GM15510 (cell line): ENCODE measurements around the gene FOCAD.

Experiments
- POLR2A ChIP-seq: IDR thresholded peaks from 3 replicates; pipeline ENCODE4 v1.6.1; 2011; ENCODE audit warnings: borderline replicate concordance; ENCODE audit not compliant: insufficient read length; ENCODE audit errors: extremely low read depth

The FOCAD gene

GRCh38 chr9:21018177-21018576 is 334.1 kb downstream of the FOCAD start:
- TF ChIP-seq POLR2A: no peak

GRCh38 chr9:21023861-21024260 is 339.8 kb downstream of the FOCAD start:
- no peak for TF ChIP-seq POLR2A

- TF ChIP-seq POLR2A: no peak
These were observed 343.2 kb downstream of the FOCAD start for GRCh38 chr9:21027295-21027694.

- no peak for TF ChIP-seq POLR2A
These were observed 344.4 kb downstream of the FOCAD start for GRCh38 chr9:21028466-21028865.

DNA sequence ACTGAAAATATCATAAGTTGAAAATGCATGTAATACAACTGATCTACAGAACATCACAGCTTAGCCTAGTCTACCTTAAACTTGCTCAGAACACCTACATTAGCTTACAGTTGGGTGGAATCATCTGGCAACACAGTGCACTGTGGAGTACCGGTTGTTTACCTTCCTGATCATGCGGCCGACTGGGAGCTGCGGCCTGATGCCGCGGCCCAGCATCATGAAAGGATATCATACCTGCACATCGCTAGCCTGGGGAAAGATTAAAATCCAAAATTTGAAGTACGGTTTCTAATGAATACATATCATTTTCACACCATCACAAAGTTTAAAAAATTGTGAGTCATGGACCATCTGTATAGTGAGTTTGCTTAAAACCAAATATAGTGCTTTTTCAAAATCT is 345.6 kb downstream of the FOCAD start:
- no peak for TF ChIP-seq POLR2A

DNA sequence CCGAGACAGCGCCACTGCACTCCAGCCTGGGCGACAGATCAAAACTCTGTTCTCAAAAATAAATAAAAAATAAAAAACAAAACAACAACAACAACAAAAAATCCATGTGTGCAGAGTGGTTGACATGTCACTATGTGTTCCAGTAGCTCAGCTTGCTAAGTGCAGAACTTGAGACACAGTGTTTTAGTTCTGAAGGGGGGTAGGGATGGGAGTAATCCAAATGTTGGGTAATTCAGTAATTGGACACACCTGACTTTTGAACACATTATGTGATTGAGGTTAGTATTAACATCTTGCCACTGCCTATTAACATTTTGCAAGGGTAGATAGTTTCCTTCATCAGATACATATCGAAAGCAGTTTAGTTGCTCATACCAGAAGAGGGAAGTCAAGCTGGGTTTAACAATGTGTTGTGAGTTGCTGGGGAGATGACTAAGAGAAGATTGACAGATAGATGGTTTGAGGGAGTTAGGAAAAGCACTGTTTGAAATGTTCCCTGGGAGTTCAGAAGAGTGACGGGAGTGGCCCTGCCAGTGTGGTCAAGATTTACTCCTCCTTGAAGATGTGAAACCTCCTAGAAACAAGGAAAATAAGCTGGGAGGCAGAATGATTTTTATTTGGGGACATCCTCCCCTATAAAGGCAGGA is 346.5 kb downstream of the FOCAD start:
- no peak for TF ChIP-seq POLR2A

- TF ChIP-seq POLR2A: peak; percentile 71
These were observed 347.2 kb downstream of the FOCAD start, which contains the start of gene HACD4 for GRCh38 chr9:21031091-21031807. Gene HACD4 (minus strand): TSS chr9:21031640. CDS start chr9:21031590, 50 bp downstream.

- TF ChIP-seq POLR2A: no peak
These were observed 347.7 kb downstream of the FOCAD start for GRCh38 chr9:21031808-21032183.

- TF ChIP-seq POLR2A: no peak
These were observed 353.2 kb downstream of the FOCAD start for GRCh38 chr9:21037278-21037677.

- no peak for TF ChIP-seq POLR2A
These were observed 355.2 kb downstream of the FOCAD start for GRCh38 chr9:21039302-21039701.

DNA sequence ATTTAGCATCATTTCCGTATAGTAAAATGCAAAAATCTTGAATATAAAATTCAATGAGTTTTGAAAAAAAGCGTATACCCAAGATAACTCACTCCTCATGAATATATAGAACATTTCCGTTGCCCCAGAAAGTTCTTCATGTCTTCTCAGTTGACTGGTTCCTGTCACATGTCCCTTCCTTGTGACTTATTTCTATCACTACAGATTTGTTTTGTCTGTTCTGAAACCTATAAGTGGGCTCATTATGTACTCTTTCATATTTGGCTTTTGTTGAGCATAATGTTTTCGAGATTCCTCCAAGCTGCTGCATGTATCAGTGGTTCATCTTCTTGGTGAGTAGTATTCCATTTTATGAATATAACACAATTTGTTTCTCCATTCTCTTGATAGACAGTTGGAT is 358.4 kb downstream of the FOCAD start:
- TF ChIP-seq POLR2A: no peak

DNA sequence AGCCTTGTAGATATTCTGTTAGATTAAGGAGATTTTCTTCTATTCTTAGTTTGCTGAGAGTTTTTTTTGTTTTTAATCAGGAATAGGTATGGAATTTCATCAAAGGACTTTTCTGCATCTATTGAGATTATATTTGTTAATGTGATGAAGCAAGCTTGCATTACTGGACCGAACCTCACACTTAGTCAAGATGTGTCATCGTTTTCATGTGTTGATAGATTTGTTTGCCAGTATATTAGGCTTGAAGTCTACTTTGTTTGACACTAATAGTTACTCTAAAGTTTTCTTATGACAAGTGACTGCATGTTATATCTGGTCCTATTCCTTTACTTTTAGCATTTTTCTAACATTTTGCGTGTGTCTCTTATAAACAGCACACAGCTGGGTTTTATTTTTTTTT is 359.8 kb downstream of the FOCAD start:
- no peak for TF ChIP-seq POLR2A
